ENCODE measurements around the gene TMEM120B.
A peak's percentile ranks its signal among the peaks of the same experiment; 100 is the strongest.
"Not testable (repeated sequence)": the region's sequence is repeated elsewhere in the genome, so short reads cannot be mapped to it uniquely, and the experiment has no call there.

Gene TMEM120B

DNA sequence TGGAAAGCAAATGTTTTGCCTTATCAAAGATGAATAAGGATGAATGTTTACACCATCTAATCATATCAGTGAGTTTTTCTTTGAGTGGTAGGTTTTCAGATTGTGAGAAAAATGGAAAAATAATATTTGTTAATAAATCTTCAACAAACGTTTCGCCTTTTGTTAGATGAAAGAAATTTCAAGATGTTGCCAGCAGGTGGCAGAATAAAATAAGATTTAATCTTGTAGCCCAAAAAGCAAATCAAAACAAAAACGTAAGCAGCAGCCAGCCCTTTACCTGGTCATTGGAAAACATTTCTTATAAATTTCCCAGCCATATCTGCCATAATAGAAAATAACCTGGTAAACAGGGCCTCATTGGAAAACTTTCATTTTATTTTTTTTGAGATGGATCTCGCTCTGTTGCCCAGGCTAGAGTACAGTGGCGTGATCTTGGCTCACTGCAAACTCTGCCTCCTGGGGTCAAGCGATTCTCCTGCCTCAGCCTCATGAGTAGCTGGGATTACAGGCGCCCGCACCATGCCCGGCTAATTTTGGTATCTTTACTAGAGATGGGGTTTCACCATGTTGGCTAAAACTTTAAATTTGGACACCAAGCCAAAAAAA, 15.4 kb upstream of the TMEM120B start:
- no peak overlapping the region for H3K4me3 ChIP-seq (ENCODE audit: control insufficient read depth, low read depth, low read length)
- peak; percentile 28 for TF ChIP-seq CTCF (conservative IDR thresholded peaks at IDR 0.05; ENCODE audit: control insufficient read depth, insufficient read depth, low read depth, low read length)
- peak; percentile 63 for DNase-seq (ENCODE audit: low read depth)

- DNase-seq (ENCODE audit: low read depth): not testable (repeated sequence)
Measured at GRCh38 chr12:121697861-121698260, 14.7 kb upstream of the TMEM120B start.

GRCh38 chr12:121701667-121702277, 10.8 kb upstream of the TMEM120B start:
- no peak for TF ChIP-seq CTCF (conservative IDR thresholded peaks at IDR 0.05; ENCODE audit: control insufficient read depth, insufficient read depth, low read depth, low read length)
- H3K4me3 ChIP-seq (ENCODE audit: control insufficient read depth, low read depth, low read length): no peak overlapping the region
- DNase-seq (ENCODE audit: low read depth): no peak

More at GRCh38 chr12:121697861-121698260, 14.7 kb upstream of the TMEM120B start:
- not testable (repeated sequence) for H3K4me3 ChIP-seq (ENCODE audit: control insufficient read depth, low read depth, low read length)

GRCh38 chr12:121702944-121703343, 9.6 kb upstream of the TMEM120B start:
- TF ChIP-seq CTCF (conservative IDR thresholded peaks at IDR 0.05; ENCODE audit: control insufficient read depth, insufficient read depth, low read depth, low read length): no peak
- H3K4me3 ChIP-seq (ENCODE audit: control insufficient read depth, low read depth, low read length): no peak overlapping the region
- DNase-seq (ENCODE audit: low read depth): no peak

DNA sequence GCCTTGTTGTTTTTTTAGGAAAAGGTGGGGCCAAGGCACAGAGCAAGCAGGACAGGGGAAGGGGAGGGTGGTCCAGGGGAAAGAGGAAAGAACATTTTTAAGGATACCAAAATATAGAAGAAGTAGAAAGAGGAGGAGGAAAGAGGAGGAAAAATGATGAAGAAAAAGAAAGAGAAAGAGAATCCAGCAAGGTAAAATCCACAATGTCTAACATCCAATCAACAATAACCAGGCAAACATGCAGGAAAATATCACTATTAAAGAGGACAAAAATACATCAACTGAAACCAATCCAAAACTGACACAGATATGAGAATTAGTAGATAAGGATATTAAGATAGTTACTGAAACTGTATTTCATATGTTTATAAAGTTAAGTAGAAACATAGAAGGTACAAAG, 7.0 kb upstream of the TMEM120B start:
- TF ChIP-seq CTCF (conservative IDR thresholded peaks at IDR 0.05; ENCODE audit: control insufficient read depth, insufficient read depth, low read depth, low read length): no peak
- H3K4me3 ChIP-seq (ENCODE audit: control insufficient read depth, low read depth, low read length): no peak overlapping the region
- DNase-seq (ENCODE audit: low read depth): no peak

DNA sequence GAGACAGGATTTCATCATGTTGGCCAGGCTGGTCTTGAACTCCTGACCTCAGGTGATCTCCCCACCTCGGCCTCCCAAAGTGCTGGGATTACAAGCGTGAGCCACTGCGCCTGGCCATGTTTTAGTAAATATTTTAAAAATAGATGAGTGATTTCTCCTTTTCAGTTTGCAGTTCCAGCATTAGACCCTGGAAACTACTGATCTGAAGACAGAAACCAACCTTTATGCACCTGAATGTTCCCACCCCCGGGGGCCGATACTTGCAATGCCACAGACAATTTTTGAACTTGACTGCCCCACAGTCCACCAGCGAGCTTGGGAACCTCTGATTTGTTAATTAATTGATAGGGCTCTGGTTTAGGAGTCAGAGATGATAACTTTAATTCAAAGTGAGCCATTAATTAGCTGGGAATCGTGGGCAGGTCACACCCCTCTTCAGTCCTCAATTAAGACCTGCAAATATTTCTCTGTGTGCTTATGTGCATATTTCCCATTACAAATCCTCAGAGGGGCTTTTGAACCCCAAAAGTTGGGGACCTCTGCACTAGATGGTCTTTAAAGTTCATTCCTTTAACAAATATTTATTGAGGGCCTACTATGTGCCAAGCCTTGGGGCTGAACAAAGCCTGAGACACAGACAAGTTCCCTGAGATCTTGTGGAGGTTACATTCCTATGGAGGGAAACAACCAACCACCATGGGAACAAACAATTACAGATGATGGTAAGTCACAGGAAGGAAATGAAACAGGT, 4.1 kb upstream of the TMEM120B start:
- no peak for DNase-seq (ENCODE audit: low read depth)
- no peak for TF ChIP-seq CTCF (conservative IDR thresholded peaks at IDR 0.05; ENCODE audit: control insufficient read depth, insufficient read depth, low read depth, low read length)
- H3K4me3 ChIP-seq (ENCODE audit: control insufficient read depth, low read depth, low read length): no peak overlapping the region

GRCh38 chr12:121709064-121709424, 3.5 kb upstream of the TMEM120B start:
- DNase-seq (ENCODE audit: low read depth); H3K4me3 ChIP-seq (ENCODE audit: control insufficient read depth, low read depth, low read length): not testable (repeated sequence)
